Fibroblast of skin of left quadriceps (primary cell): ENCODE results near the gene ZNF93.
"Not testable (repeated sequence)": the region's sequence is repeated elsewhere in the genome, so short reads cannot be mapped to it uniquely, and the experiment has no call there.

Experiments used
- DNase-seq, 2 experiments: peaks; one replicate each; pipeline ENCODE4 v3.0.0-alpha.2; 2013; ENCODE audit warnings: low read depth in 2 of 2

ZNF93 gene

DNA sequence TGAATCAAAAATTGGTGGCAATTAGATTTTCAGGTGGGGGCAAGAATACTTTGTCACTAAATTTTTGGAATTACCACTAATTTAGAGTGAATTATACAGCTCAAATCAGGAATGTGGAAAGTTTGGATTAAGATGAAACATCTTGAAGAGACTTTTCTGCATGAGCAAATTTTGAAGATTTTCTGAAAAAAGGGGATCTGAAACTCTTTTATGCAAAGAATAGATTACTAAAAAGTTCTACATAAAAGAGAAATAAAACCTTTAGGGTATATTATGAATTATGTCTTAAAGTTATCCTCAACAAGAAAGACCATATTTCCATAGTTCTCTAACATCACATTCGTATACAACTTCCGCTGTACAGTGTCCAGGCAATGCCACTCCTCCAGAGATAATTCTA lies 36.7 kb downstream of the ZNF93 start:
- no peak for DNase-seq

DNA sequence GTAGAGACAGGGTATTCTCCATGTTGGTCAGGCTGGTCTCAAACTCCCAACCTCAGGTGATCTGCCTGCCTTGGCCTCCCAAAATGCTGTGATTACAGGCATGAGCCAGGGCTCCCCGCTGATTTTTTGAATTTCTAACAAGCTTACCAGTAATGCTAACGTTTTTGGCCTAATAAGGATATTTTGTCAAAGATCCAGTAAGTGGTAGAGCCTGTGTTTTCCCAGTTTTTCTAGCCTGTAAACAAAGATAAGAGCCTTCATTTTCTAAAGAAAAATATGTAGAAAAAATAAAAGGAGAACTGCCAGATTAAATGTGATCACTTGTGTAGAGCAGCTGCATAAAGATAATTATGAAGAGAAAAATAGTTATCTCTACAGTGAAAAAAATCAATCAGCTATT lies 37.7 kb downstream of the ZNF93 start:
- no peak for DNase-seq

- DNase-seq, result no peak
Observed at GRCh38 chr19:19943848-19944582, 43.3 kb downstream of the ZNF93 start.

DNA sequence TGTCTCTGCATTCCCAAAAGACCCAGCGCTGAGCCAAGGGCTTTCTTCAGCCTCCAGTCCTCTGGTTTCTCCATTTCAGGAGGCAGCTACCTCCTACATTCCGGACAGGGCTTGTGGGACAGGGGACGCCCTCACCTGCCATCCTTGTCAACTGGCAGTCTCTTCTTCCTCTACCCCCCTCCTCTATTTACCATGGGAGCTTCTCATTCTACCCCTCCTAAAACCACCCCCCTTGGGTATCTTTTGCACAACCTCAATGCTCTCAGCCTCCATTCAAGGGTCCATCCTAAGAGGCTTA lies 43.8 kb downstream of the ZNF93 start:
- no peak for DNase-seq

GRCh38 chr19:19946226-19946625 lies 45.5 kb downstream of the ZNF93 start:
- no peak for DNase-seq

- DNase-seq, result no peak
Observed at GRCh38 chr19:19948800-19949199, 48.1 kb downstream of the ZNF93 start.

DNA sequence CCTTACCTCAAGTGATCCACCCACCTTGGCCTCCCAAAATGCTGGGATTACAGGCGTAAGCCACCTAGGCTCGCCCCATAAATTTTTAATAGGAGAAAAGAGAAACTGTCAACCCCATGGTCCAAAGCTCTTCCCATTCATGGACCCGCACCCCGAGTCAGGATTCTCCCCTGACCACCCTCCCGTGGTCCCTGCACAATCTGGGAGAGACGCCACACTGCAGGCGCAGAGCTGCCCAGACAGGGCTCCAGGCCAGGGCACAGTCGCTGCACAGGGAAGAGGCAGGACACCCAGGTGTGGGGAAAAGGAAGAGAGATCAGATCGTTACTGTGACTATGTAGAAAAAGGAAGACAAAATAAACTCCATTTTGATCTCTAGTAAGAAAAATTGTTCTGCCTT lies 54.5 kb downstream of the ZNF93 start:
- no peak for DNase-seq

DNA sequence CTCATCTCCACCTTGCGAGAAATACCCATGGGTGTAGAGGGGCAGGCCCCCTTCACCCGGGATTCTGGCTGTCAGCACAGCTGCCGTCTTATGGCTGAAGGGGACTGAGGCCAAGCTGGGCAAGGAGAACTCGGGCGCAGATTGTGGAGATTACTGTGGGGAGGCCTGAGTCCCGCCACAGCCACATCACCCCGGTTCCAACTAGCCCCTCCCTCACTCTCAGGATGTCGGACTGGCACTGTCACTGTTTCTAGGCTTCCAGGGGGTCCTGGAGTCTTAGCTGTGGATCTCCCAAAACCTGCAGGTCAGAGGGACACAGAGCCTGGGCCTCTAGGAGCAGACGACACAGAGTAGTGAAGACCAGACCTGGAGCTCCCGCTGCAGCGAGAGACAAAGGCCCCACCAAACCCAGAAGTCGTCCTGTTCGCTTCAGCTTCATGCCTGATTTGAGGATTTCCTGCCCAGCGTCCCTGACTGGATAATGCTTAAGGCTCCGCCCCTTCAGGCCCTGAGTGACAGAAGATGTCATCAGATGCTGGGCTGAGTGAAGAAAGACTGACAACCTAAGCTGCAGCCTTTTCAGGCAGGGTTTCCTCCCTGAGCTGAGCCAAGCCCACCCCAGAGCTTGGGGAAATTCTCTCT lies 55.8 kb downstream of the ZNF93 start:
- DNase-seq, result no peak

DNA sequence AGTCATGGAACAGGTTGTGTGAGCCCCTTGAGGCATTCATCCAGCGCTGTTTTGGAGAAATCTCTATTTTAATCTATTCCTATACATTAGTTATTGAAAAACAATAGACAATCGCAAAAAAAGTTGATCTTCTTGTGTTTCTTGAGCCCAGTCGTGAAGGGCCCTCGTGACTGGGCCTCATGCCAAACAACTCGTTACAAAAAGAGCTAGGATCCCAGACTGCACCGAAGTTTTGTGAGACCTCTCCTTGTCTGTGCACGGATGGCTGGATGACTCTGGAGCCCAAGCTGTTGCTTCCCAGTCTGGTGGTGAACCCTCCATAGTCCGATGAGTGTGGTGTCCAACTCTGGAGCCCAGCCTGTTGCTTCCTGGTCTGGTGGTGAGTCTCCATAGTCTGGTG lies 57.0 kb downstream of the ZNF93 start:
- not testable (repeated sequence) for DNase-seq

- peak; percentile 0 to 2 for DNase-seq
Observed at GRCh38 chr19:19959151-19959799, 58.5 kb downstream of the ZNF93 start.

DNA sequence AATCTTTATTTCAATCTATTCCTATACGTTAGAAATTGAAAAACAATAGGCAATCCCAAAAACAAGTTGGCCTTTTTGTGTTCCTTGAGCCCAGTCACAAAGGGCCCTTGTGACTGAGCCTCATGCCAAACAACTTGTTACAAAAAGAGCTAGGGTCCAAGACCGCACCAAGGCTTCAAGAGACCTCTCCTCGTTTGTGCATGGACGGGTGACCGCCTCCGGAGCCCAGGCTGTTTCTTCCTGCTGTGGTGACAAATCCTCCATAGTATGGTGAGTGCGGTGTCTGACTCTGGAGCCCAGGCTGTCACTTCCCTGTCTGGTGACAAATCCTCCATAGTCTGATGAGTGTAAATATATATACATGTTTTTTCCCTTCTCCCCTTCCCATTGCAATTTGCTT lies 63.7 kb downstream of the ZNF93 start:
- DNase-seq, result no peak

DNA sequence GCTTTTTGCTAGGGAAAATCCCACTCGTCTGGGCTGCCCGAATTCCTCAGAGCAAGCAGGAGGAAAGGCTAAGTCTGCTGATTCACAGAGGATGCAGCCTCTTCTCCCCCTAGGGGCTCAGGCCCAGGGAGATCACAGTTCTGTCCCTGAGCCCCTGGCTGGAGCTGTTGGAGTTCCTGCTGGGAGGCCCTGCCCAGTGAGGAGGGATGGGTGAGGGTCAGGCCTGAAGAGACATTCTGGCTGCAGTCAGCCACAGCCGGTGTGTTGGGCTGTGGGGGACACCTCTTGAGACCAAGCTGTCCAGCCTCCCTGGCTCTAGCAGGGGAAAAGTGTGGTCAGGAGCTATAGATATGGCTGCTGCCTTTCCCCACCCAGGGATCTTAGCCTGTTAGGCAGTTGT lies 65.4 kb downstream of the ZNF93 start:
- not testable (repeated sequence) for DNase-seq

DNA sequence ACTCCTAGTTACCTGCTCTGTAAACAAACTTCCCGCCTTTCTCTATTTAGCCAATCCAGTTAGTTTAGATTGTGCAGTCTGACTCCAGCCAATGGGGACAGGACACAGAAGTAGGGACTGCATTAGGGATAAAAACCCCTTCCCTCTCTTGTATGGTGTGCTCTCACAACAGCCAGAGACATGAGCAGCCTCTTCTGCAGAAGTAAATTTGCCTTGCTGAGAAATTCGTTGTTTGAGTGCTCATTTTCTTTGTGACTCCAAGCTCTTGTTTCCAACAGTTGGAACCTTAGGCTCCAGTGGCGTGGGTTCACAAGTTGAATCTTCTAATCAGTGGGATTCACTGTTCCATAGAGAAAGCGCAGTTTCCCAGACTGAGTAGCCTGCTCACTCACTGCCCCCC lies 66.1 kb downstream of the ZNF93 start:
- no peak for DNase-seq
